GM21786 (cell line): ENCODE measurements around the gene FYCO1.

ENCODE experiments used
- ATAC-seq: cut with Tn5 transposase; IDR thresholded peaks from one replicate; pipeline ENCODE4 v1.9.1; 2021; ENCODE audit not compliant: unreplicated experiment

FYCO1 gene

DNA sequence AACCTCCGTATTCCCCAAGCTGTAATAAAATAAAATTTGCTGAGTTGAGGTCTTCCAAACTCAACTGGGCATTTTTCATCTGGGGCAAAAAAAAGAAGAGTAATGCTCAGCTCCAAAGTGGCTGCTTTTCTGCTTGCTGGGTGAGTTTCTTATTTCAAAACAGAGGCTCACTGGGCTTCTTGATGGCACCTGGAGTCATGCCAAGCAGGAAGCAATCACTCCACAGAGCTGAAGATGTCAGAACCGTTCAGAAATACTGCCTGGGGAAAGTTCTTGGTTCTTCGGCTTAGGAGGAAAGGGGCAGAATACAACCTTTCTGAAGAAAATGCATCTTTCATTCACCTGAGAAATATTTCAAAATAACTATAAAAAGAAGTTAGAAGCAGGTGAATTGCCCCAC, 105.2 kb downstream of the FYCO1 start:
- ATAC-seq, result no peak

GRCh38 chr3:45889337-45889736, 106.3 kb downstream of the FYCO1 start:
- ATAC-seq, result no peak

GRCh38 chr3:45887759-45888511, 107.7 kb downstream of the FYCO1 start:
- ATAC-seq, result no peak

- ATAC-seq, result no peak
Measured at GRCh38 chr3:45887285-45887684, 108.3 kb downstream of the FYCO1 start.

- ATAC-seq, result no peak
Measured at GRCh38 chr3:45885979-45886705, 109.5 kb downstream of the FYCO1 start, which contains the start of gene CCR9. Gene CCR9 (plus strand): TSS chr3:45886543. CDS start chr3:45894934, 8,391 bp downstream.

DNA sequence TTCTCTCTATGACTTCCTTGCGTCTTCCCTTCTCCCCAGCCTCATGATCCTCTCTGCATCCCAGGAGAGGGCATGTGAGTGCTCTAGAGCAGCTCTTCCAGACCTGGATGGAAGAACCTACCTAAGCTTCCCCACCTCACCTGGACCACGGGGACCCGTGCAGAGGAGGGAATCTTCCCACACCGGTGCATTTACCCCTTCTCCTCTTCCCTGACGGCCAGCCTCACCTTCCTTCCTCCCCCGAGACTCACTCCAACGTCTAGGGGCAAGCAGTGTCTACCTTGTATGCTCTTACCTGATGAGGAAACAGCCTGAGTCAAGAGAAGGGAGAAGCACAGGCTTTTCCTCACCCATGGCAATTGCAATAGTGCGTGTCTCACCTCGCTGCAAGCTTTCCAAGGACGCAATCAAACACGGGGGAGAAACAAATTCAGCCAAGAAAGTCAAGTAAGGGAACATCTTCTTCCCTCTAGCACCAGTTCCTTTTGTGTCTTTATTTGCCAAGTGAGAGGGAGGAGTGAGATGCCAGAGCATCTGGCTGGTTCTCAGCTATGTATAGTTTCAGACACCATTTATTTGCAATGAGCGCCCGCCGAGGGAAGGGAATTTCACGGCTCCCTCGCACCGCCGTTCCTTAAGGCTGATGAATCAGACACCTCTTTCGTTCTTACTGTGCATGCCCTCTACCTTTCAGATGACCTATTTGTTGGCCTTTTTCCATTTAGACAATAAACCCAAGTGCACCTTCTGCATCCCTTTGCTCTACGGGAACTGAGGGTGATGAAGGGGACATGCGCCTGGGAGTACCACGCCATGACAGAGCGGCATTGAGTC, 111.0 kb downstream of the FYCO1 start:
- no peak for ATAC-seq

- no peak for ATAC-seq
Measured at GRCh38 chr3:45881078-45882022, 114.3 kb downstream of the FYCO1 start.

- ATAC-seq, result no peak
Measured at GRCh38 chr3:45880725-45881077, 114.9 kb downstream of the FYCO1 start.

GRCh38 chr3:45878124-45878523, 117.5 kb downstream of the FYCO1 start:
- ATAC-seq, result no peak

DNA sequence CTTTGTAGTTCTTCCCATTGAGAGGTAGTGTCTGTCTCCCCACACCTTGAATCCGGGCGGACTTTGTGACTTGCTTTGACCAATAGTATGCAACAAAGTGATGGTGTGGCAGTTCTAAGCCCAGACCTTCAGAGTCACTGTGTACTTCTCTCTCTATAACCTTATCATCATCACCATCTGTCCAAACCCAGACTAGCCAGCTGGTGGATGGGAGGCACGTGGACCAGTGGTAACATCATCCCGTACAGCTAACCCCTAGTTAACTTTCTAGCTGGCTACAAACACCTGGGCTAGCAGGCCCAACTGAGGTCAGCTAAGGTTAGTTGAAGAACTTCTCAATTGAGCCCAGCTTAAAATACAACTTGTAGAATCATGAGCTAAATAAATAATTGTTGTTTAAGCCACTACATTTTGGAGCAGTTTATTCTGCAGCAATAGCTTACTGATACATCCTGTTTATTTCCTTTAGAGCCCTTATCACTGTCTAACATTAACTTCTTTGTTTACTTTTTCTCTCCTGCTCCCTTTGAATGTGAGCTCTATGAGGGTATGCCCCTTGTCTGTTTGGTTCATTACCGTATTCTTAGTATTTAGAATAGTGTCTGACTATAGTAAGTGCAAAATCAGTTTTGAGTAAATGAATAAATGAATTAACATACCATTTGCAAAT, 120.8 kb downstream of the FYCO1 start:
- no peak for ATAC-seq

- no peak for ATAC-seq
Measured at GRCh38 chr3:45873638-45874037, 122.0 kb downstream of the FYCO1 start.

DNA sequence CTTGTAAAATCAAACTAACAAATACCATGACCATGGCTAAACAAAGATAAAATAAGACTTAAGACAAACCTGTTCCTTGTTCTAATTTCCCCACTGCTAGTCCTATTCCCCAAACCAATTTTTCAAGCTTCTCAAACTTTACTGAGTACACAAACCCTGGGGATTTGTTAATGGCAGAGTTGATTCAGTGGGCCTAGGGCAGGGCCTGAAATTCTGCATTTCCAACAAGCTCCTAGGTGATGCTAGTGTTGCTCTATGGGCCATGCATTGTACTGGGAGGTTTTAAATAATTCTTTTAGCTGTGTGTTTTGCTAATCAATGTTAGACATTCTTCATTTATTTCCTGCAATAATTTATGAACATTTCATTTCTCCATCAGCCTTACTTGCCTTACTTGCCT, 122.6 kb downstream of the FYCO1 start:
- ATAC-seq, result no peak

- ATAC-seq, result no peak
Measured at GRCh38 chr3:45872569-45872968, 123.1 kb downstream of the FYCO1 start.

DNA sequence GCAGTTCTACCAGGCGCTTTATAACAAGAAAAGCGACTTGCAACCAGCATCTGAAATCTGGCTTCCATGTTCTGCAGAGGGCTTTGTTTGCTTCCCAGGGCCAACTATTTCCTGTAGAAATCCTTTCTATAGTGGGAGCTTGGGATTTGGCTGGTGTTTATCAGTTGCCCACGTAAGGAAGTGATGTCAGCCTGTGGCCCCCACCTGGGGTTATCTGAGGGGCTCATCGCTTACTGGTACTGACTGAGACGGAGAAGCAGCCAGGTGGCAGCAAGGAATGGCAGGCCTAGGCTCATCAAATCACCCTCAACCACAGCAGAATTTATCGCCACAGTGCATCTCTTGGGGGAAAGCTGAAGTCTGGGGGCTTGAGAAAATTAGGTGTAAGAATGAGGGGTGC, 123.8 kb downstream of the FYCO1 start:
- no peak for ATAC-seq

DNA sequence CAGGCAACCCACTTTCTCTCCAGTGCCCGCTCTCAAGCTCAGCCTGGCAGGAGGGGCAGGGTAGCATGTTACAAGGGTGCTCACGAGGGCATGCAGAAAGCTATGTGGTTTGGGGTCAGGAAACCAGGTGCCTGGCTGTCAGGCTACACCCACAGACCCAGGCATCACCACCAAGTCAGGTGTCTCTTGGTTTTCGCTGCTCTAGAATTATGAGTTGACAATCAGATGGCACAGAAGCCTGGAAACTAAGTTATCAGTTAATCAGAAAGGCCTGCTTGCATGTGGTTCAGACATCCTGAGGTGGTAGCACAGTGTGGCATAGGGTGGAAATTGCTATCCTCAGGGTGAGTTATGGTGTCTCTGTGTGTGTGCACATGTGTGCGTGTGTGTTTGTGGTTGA, 125.5 kb downstream of the FYCO1 start:
- no peak for ATAC-seq

DNA sequence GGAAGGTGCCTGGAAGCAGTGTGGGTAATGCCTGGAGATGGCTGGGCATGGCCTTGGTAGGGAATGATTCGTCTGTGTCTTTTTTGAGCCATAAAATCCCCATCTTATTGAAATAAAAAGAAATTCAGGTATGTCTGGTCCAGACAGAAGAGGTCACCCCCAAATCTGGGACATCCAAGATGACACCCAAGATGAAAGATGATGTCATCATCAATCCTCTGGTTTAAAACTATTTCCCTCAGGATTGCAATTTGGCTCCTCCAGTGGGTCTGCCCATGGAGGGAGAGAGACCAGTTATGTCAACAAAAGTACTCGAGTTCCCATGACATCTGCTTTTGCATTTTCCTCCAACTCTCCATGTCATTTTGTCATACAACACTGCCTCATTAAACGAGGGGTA, 126.0 kb downstream of the FYCO1 start:
- no peak for ATAC-seq

GRCh38 chr3:45868650-45869049, 127.0 kb downstream of the FYCO1 start:
- no peak for ATAC-seq

- ATAC-seq, result no peak
Measured at GRCh38 chr3:45868213-45868612, 127.4 kb downstream of the FYCO1 start.
